GM21576 (cell line): ENCODE measurements around the gene SHB.

Source experiments
- ATAC-seq: cut with Tn5 transposase; IDR thresholded peaks from one replicate; pipeline ENCODE4 v1.9.1; 2021; ENCODE audit warnings: mild to moderate bottlenecking, moderate library complexity; ENCODE audit not compliant: unreplicated experiment

Gene SHB

GRCh38 chr9:37942621-37943344, 126.2 kb downstream of the SHB start:
- no peak for ATAC-seq

GRCh38 chr9:37941253-37941652, 127.8 kb downstream of the SHB start:
- ATAC-seq = no peak

DNA sequence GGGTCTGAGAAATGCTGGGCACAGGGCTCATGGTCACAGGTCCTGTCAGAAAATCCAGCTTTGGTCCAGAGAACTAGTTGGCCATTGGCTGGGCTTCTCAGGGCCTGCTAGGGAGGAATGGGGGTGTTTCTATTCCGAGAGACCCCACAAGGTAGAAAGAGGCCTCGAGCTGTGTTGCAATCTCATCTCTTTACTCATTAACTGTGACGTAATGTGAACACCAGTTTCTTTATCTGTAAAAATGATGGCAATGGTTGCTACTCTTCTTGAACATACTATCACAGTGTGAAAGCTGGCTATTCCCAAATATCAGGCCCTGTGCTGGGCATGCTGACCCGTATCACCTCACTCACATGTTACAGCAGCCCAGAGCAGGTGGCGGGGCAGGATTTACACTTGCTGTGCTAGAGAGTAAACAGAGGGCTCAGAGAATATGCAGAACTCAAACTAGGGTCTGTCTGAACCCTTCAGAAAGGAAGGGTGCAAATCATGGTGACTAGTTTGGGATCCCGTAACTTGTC, 129.4 kb downstream of the SHB start:
- ATAC-seq = no peak

DNA sequence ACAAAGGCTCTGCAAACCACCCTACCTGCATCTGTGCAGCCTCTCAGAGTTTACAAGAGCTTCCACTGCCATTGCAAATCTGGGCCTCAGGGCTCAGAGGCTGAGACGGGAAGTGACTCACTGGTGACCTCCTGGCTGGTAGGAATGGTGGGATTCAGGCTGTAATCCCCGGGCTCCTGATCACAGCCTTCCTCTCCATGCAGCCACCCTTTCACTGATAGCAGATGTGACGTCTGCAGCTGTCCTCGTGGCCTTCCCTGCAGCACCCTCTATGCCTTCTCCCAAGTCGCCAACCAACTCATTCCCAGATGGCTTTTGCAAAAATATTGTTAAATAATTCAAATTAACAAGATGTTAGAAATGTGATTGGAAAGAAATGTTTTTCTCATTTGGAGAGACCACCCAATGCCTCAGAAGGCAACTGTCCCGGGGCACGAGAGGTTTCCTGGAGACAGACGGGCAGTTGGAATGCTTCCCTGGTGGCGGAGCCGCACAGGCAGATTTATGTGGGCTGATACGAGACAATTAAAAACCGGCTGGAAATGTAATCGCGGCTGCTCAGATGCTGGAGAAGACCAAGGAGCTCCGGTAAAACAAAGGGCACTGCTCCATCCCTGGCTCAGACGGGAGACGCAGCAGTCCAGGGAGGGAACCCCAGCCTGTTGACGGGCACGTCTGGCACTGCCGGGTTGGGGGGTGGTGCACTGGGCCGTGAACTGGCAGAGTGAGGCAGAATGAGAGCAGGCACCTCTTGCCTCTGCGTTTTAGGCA, 130.7 kb downstream of the SHB start:
- no peak for ATAC-seq

DNA sequence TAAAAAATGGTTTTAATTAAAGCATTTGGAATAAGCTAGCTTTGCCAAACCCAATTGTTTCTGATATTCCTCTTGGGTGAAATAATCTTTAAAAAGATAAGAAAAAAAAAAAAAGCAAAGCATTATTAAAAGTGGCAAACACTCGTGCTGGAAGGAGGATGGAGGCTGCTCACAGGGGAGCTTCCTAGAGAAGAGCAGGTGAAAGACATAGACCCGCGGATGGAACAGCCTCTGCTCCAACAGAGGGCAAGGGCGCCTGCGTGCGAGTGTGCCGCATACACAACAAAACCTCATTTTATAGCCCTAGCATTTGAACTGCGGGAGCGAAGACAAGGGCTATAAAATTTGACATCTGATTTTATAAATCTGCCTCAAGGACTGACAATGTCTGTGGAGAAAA, 131.7 kb downstream of the SHB start:
- ATAC-seq = no peak

DNA sequence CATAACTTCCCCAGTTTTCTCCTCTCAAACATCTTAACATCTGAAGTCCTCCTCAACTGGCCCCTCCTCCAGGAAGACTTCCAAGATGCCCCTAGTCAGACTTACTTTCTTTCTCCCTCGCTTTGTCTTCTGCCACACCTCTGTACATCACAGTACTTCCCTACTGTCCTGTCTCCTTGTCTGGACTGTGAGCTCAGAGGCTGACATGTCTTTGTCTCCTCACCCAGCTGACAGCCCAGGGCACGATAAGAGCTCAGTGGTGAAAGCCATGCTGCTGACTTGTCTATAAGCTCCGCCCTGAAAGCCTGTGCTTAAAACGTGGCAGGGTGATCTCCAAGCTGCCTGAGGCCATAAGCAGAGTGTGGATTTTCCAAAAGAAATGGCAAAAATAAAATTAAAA, 132.1 kb downstream of the SHB start:
- ATAC-seq = no peak

DNA sequence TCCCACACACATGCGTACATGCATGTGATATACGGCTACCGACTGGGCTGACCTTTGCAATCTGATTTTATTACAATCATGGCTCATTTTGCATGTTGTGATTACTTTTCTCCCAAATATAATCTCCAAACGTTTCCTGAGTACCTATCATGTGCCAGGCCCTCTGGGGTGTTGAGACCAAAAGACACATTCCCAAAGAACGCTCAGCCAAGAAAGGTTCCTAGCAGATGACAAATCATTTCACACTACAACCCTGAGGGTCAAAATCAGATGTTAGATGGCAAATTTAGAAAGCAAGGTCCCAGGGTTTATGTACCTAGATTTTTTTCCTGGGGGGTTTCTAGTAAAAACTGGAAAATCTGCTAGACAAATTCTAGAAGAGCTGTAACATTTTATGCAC, 132.7 kb downstream of the SHB start:
- ATAC-seq = no peak

DNA sequence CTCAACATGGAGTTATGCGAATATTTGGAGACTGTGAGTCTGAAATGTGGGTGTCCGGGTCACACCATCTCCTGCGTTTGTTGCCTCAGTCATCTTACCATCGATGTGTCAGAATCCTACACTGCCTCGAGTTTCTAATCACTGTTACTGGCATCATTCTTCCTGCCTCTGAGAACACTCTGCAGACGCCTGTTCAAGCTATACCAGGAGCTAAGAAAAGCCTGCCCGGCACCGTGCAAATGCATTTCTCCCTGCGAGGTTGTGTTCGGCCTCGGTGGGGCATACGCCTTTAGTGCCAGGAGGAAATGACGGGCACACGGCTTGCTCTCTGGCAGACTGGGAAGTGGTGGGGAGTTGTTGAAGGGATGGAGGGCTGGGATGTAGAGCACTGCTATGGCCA, 133.9 kb downstream of the SHB start:
- ATAC-seq = no peak

GRCh38 chr9:37931592-37931991, 137.4 kb downstream of the SHB start:
- ATAC-seq = no peak

- ATAC-seq = no peak
Observed at GRCh38 chr9:37929441-37929895, 139.6 kb downstream of the SHB start.

- ATAC-seq = no peak
Observed at GRCh38 chr9:37928552-37929430, 140.2 kb downstream of the SHB start.

- no peak for ATAC-seq
Observed at GRCh38 chr9:37927601-37928551, 141.2 kb downstream of the SHB start.

- no peak for ATAC-seq
Observed at GRCh38 chr9:37927132-37927531, 141.9 kb downstream of the SHB start.

- ATAC-seq = no peak
Observed at GRCh38 chr9:37926737-37927118, 142.3 kb downstream of the SHB start.

- ATAC-seq = no peak
Observed at GRCh38 chr9:37925786-37926736, 143.0 kb downstream of the SHB start.

- no peak for ATAC-seq
Observed at GRCh38 chr9:37925006-37925405, 144.0 kb downstream of the SHB start.

- ATAC-seq = no peak
Observed at GRCh38 chr9:37924538-37924937, 144.5 kb downstream of the SHB start.

DNA sequence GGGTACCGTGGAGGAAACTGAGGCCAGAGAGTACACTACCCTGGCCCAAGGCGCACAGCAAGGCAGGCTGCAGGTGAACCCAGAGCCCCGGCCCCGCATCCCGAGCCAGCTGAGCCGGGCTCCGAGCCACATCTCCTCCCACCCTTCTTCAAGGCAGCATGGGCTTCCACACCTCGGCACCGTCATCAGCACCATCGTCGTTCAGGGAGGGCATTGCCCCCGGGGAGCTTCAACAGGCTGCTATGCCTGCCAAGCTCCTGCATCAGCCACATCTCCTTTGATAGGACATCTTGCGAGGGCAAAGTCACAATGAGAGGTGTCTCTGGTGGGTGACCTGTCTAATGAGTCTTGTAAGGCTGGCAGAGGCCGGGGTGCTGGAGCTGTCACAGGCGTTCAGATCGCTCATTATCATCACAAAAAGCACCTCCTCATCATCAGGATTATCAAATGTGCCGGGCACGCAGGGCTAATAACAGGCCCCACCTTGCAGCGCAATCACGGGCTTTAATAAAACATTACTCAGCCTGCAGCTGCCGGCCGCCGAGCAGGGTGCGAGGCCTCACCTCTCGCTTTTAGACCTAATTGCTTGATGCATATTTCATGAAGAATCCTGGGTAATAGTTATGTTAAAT, 145.1 kb downstream of the SHB start:
- no peak for ATAC-seq
